NCI-H1092 (cell line): Measurements from ENCODE around the gene CRTAC1.
"Not testable (repeated sequence)": the region's sequence is repeated elsewhere in the genome, so short reads cannot be mapped to it uniquely, and the experiment has no call there.

ENCODE experiments used
- DNase-seq: peaks from one replicate; lab custom pipeline; 2025; lab: John Stamatoyannopoulos, UW

Gene CRTAC1

GRCh38 chr10:97869091-97870042, 161.1 kb downstream of the CRTAC1 start:
- DNase-seq: peak; percentile 61

- no peak for DNase-seq
Measured at GRCh38 chr10:97868134-97868685, 162.2 kb downstream of the CRTAC1 start.

- no peak for DNase-seq
Measured at GRCh38 chr10:97867220-97867800, 163.1 kb downstream of the CRTAC1 start.

GRCh38 chr10:97866524-97867219, 163.7 kb downstream of the CRTAC1 start:
- DNase-seq: no peak

GRCh38 chr10:97865488-97865887, 164.9 kb downstream of the CRTAC1 start:
- no peak for DNase-seq

GRCh38 chr10:97863808-97864207, 166.6 kb downstream of the CRTAC1 start:
- no peak for DNase-seq

GRCh38 chr10:97861924-97862323, 168.5 kb downstream of the CRTAC1 start:
- DNase-seq: no peak

GRCh38 chr10:97861097-97861750, 169.2 kb downstream of the CRTAC1 start:
- DNase-seq: no peak

- no peak for DNase-seq
Measured at GRCh38 chr10:97858001-97858439, 172.4 kb downstream of the CRTAC1 start.

- no peak for DNase-seq
Measured at GRCh38 chr10:97854743-97855142, 175.7 kb downstream of the CRTAC1 start.

GRCh38 chr10:97852840-97853405, 177.5 kb downstream of the CRTAC1 start:
- no peak for DNase-seq

- no peak for DNase-seq
Measured at GRCh38 chr10:97852277-97852676, 178.1 kb downstream of the CRTAC1 start.

- DNase-seq: no peak
Measured at GRCh38 chr10:97851341-97852001, 178.9 kb downstream of the CRTAC1 start.

- no peak for DNase-seq
Measured at GRCh38 chr10:97850446-97850845, 180.0 kb downstream of the CRTAC1 start.

- DNase-seq: no peak
Measured at GRCh38 chr10:97849687-97850402, 180.6 kb downstream of the CRTAC1 start, which contains the start of gene GOLGA7B. GOLGA7B (plus strand) TSS chr10:97849843; CDS start chr10:97850304, 461 bp downstream.

- DNase-seq: no peak
Measured at GRCh38 chr10:97849103-97849686, 181.2 kb downstream of the CRTAC1 start.

- no peak for DNase-seq
Measured at GRCh38 chr10:97844678-97845077, 185.7 kb downstream of the CRTAC1 start.

GRCh38 chr10:97843972-97844371, 186.4 kb downstream of the CRTAC1 start:
- DNase-seq: not testable (repeated sequence)

GRCh38 chr10:97843281-97843671, 187.1 kb downstream of the CRTAC1 start:
- DNase-seq: peak; percentile 10
